ENCODE measurements around the gene OAF. TPM values are rescaled to one million over a fixed set of nuclear protein-coding genes. Genes with fewer than 3 reads are reported as not detected.

The OAF gene
- 14.0 and 22.1 TPM in 2 replicates for total RNA-seq

DNA sequence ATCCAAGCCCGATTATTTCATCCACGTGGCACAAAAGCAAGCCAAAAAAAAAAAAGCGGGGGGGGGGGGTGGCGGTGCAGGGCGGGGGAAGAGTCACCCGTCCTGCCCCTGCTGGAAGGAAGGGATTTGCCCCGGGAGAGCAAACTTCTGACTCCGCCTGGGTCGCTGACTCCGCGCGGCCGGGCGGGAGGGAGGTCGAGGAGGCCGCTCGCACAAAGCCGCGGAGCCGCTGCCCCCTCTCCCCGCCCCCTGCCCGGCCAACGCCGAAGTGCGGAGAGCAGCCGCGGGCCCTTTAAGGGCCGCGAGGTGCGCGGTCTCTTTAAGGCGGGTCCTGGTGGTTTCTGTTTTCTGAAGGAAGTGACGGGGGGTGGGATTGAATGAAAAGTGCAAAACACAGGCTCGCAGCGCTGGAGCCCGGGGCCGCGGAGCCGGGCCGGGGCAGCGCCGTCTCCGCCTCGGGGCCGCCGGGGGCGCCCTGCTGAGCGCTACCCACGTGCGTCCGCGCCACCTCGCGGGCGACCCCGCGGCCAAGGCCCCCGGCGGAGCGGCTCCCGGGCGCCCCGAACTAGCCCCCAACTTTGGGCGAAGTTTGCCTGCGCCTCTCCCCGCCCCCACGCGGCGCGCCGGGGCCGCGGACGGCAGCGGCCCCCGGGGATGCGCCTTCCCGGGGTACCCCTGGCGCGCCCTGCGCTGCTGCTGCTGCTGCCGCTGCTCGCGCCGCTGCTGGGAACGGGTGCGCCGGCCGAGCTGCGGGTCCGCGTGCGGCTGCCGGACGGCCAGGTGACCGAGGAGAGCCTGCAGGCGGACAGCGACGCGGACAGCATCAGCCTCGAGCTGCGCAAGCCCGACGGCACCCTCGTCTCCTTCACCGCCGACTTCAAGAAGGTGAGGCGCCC, at the start of gene OAF:
OAF (plus strand) TSS at position 407 of the 896 bp plus-strand sequence; CDS start at position 655, 248 bp downstream.

DNA sequence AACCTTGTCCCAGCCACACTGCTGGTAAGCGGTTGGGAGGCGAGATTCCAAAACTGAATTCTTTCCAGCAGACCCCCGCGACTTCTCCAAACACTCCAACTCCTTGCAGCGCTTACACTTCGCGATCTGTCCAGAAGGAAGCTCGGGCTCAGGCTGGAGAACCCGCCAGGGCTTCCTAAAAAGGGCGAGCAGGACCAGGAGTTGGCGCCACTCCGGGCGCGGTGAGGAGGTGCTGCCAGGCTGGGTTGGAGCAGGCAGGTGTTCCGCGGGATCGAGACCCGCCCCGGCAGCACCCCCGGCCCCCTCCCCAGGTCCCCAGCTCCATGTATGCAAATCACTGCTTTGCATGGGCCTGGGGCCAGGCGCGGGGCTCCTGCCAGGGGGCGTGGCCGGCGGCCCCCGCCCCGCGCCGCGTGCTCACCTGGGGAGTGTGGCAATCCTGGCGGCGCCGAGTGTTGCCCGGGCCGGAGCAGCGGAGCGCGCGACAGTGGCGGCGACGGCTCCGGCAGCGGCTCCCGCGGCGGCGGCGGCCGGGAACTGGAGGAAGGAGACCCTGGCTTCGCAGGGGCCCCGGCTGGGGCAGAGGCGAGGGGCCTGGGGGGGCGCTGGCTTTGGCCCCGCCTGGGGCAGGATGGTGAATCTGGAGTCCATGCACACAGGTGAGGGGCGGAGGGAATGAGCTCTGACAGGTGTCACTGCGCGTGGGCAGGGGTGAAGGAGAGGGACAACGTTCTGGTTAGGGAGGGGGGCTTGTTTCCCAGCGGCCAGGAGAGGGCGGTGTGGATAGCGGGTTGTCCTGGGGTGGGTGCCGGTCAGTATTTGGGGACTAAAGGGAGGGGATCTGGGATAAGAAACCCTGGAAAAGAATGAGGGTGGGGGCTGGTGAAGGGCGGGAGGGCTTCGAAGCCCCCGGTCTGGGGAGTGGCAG, 29.1 kb downstream of the OAF start, which contains the start of gene POU2F3:
POU2F3 (plus strand) TSS at position 428 of the 928 bp plus-strand sequence; CDS start at position 632, 204 bp downstream.

Other genes starting within 250 kb of the OAF start
- 0.13 TPM in 1 of 2 replicates, not detected in the other for gene TRIM29, start 72.9 kb upstream of the OAF start, total RNA-seq
- gene POU2F3, start 29.1 kb downstream of the OAF start, total RNA-seq: not detected in 2 replicates
- 6.1 and 7.6 TPM in 2 replicates for gene TLCD5, start 114.3 kb downstream of the OAF start, total RNA-seq
- 110 and 136 TPM in 2 replicates for gene ARHGEF12, start 125.4 kb downstream of the OAF start, total RNA-seq

All from aortic smooth muscle cell (primary cell).